T-helper 2 cell treated with Interferon-gamma antibody and Interleukin-4, amounts not matched to agents 100 ng/mL and 5 ng/mL, for 36 hours (primary cell): ENCODE results near the gene WDR64. TPM values are rescaled to one million over a fixed set of nuclear protein-coding genes. Genes with fewer than 3 reads are reported as not detected.

Source experiments
- intact Hi-C: fragments of 100-400 bp; cut with micrococcal nuclease; formaldehyde crosslinking; loops from one replicate; pipeline ENCODE4 v1.15.1; 2023
- total RNA-seq: library from RNA; stranded (reverse); gene quantifications from 2 replicates; pipeline ENCODE4 v1.2.3, GENCODE V29; 2022

WDR64 gene
- not detected in 2 replicates for total RNA-seq

DNA sequence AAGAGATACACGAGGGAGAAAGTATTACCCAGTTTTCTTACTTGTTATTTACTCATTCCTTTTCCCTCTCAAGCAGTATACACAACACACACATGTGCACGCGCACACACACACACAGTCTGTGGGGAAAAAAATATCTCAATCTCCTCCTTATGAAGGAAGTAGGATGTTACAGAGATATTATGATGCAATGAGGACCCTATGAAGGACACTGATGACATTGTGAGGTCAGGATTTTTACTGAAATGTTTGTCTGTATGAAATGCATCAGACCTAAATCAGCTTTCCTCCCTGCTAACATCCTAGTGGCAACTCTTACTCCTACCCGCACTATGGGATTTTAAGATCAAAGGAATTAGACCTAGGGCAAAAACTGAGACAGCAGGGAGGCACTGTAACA lies at the start of gene WDR64:
WDR64 (plus strand) TSS at position 270 of the 400 bp plus-strand sequence. CDS start 204 bp downstream, outside the sequence.
- intact Hi-C loops: no loop called here

DNA sequence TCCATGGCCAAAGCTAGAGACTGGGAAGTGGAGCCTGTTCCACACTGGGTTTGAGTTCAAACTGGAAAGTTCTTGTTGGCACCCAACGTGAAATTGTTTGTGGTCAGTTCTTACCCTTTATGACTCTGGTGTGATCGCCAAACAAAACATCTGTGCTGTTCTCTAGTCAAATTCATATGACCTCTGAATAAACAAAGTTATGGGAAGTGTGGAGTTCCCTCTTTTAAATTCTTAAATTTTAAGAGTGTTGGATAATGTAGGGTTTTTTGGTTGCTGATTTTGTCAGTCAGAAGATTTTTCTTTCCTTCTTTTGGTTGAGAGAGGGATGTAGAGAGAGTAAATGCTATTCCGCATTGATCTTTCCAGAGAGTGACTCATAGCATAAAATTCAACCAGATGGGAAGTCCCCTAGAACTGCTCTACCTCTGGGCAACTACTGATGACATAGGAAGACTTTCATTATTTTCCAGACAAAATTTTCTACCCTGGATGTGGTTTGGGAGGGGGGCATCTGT lies 48.3 kb upstream of the WDR64 start:
- intact Hi-C loops: no loop called here

DNA sequence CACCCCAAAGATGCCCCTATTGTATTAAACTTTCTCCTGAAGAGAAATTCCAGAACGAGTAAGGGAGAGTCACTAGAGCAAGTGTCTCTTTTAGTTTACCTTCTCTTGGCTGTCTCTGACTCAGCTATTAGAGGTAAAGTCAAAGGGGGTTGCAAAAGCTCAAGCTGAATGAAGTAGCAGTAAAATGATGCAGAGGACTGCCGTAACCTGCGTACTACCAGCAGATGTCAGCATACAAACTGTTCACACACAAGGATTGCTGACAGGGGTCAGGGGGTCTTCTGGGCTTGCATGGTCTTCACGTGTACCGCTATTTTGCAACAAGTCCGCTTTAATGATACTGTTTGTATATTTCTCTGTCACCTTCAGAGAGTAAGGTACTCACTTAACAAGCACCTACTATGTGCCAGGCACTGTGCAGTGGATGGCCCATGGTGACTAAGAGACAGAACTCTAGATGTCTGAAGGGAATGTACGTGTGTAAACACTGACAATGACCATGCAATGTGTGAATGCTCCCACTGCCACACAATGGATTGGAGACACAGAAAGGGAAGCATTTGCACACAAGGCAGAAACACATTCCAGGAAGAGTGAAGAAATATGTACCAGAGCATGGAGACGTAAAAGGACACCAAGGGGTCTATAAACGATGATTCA lies 46.8 kb upstream of the WDR64 start:
- intact Hi-C loops: no loop called here

DNA sequence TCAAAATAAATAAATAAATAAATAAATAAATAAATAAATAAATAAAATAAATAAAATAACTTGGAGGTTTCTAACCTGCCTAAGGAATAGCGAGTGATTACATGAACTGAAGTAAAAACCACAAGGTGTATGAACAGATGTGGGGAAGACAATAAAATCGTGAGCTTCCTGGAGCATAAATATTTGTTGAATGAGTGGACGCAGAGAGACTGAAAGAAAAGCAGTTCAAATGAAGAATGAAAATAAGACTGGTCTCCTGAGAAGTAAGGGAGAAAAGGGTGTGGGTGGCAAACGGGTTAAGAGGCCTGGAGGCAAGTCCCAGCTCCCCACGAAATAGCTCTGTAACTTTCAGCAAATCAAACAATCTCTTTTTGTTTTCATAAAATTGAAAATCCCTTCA lies 45.5 kb upstream of the WDR64 start:
- intact Hi-C loops: no loop called here

DNA sequence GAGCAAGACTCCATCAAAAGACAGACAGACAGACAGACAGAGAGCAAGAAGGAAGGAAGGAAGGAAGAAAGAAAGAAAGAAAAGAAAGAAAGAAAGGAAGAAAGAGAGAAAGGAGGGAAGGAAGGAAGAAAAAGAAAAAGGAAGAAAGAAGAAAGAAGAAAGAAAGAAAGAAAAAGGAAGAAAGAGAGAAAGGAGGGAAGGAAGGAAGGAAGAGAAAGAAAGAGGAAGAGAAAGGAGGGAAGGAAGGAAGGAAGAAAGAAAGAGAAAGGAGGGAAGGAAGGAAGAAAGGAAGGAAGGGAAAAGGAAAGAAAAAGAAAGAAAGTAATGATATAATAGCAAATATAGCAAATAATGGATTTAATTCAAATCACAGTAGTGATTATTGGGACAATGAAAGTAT lies 44.6 kb upstream of the WDR64 start:
- intact Hi-C loops: no loop called here

DNA sequence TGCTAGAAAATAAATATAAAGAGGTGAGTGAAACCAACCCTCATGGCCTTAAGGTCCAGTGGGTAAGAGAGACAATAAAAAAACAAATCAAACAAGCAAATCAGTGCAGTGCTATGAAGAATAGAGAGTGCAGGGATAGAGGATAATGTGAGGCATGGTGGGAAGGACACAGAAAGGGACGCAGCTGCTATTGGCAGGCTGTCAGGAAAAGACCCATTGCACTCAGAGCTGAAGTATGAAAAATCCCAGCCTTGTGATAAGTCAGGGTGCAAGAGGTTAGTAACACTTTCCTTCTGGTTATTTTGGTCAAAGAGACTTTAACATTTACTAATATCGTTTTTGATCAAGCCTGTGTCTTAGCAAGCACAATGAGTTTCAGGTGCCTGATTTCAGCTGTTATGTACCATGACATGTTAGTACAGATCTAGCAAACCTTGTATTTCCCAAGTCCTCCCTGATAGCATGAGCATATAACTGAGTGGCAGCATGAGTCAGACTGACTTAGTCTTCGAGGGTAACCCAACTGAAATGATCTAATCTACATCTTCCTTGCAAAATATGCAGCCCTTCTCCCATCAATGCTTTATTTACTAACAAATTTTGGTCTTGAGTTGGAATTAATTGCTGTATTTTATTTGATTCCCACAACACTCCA lies 43.6 kb upstream of the WDR64 start:
- intact Hi-C loops: no loop called here

DNA sequence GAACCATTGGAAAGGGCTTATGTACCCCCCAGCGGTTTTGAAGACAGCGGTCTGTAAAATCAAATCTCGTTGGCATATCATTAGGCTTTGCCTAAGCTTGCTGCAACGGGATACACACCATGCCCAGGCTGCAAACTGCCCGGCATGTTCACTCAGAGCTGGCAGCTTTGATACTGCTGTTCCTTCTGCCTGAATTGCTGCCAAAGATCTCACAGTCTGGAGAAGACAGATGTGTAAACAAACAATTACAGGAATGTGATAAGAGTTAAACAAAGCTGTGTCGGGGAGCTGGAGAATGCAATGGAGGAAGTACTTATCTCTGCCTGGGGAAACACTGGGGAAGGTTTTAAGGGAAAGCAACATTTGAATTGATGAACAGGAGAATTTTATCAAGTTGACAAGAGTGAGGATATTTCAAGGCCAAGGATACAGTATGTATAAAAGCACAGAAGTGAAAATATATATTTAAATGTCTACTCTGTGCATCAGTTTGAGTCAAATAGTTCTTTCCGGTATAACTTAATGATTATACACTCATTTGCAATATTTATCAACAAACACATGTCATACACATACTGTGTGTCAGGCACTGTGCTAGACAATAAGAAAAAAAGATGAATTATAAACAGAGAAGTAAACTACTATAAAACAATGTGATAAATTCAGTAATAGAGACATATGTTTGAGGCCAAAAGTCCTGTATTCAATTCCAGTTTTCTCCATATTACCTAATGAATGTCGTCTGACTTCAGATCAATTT lies 41.8 kb upstream of the WDR64 start:
- intact Hi-C loops: no loop called here

DNA sequence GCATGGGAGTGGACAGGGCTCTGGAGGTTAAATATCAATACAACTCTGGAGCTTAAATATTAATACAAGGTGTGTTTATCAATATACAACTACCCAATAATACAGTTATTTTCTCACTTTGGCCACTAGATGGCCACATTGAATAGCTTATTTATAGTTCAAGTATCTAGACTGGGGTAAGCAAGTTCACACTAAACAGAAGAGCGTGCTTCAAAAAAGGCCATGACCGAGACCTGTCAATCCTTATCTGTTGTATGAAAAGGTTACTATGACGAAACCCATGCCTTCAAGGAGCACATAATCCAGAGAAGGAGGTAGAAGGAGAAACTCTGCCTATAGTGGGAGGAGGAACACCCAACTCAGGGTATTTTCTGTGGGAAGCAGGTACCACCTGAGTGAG lies 41.0 kb upstream of the WDR64 start:
- intact Hi-C loops: loop anchor here (1.0 kb wide), 6 partner anchors 16 to 406 kb away; no protein-coding TSS in a partner anchor

DNA sequence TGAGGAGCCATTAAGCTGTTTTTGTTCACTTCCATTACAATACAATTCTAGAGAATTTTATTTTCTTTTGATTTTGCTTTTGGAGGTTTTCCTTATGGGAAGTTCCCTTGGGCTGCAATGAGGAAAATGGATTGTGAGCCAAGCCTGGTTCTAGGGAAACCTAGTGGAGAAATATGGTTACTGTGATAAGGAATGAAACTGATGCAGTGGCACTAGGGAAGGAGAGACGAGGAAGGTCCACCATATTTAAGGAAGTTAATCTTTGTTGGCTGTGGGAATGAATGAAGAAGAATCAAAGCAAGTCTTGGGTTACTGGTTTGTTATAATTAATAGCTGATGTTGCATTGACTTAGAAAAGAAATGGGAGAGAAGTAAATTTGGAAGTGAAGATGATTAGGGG lies 40.3 kb upstream of the WDR64 start:
- intact Hi-C loops: loop anchor here (1.0 kb wide), 6 partner anchors 16 to 406 kb away; no protein-coding TSS in a partner anchor

DNA sequence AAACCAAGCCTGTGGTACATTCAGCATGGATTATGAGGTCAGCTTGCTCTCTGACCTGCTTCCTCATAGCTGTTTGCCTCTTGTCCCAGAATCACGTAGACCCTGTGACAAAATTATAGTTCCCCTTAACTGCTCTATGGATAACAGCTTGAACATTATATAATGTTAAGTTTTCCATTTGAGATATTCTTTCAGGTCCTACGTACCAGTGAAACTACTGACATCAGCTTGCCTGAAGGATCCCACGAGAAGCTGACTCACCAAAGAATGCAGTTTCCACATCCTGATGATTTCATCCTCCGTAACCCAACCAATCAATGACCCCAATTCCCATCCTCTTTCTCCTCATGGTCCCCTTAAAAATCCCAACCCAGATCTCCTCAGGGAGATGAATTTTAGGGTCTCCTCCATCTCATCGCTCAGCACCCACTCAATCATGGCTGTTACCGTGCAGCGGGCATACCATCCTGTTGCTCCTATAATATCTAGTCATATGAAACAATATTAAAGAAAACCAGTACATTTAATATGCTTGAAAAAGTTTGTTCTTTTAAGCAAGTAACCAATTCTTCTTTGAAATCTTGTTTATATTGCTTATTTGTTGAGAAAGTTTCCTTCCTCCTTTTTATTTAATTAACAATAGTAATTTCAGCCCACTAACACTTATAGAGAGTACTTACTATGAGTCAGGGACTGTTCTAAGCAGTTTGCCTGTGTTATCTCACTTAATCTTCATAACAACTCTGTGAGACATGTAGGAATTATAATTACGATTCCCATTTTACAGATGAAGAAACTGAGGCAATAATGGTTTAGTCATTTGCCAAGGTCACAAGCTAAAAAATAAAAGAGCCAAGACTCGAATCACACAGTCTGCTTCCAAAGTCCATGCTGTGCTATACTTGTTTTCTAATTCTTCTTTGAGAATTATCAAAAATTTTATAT lies 39.3 kb upstream of the WDR64 start:
- intact Hi-C loops: no loop called here

DNA sequence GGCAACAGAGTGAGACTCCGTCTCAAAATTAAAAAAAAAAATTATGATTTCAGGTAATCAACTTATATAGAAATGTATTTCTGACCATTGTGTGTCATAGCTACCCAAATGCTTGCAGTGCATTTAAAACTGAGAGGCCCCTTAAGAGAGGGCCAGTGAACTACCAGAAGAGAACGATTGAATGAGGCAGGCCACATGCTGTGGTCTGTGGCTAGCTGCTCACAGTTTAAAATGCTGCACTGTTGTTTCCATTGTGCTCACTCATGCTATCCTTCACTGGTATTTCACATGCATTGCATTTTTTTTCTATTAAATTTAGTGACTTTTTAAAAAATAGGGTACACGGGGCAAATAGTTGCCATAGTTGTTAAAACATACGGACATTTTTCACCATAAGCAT lies 37.9 kb upstream of the WDR64 start:
- intact Hi-C loops: no loop called here

DNA sequence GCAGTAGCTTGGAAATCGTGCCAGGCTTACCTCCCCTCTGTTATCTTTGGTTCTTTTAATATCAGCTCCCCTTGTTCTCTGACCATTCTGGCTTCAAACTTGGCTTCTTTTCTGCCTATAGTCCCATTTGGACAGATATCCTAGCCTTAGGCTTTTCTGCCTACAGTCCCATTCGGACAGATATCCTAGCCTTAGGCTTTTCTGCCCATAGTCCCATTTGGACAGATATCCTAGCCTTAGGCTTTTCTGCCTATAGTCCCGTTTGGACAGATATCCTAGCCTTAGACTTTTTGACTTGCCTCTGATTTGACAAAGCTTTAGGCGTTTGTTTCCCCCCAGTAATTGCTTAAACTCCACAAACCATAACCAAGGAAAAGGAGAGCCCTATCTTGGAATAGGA lies 37.5 kb upstream of the WDR64 start:
- intact Hi-C loops: no loop called here

DNA sequence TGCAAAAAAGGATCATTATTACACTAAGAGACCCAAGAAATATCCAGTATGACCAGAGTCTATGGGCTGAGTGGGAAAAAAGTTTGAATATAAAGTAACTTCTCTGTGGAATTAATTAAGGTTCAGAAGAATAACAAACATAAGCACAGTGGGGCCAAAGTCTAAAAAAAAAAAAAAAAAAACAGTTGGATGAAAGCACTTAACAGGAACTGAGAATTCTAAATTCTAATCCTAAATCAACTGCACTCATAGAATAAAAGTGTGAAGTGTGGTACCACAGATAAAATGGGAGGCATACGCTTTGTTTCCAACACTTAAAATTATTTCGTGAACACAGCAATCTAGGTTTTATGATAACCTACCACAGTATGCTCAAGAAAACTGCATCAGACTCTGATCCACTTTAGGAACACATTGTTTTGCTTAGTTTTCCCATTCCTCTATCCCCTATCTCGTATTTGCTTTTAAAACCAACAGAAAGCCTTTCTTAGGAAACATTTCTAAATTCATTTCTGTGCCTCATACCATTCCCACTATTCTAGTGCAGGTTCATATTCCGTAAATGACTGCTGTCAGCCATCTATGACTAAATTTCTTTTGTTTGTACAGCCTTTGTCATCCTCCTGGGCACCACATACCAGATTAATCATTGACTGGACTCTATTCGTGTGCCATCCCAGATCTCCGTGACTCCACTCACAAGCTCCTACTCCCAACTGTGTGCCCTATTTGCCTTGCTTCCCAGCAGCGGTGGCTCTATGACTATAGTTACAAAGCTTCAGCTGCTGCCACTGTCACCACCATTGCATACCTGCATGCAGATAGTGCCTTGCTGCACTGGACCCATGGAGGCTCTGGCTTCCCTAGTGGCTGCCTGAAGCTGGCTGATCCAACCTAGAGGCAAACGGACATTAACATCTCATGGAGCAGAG lies 36.8 kb upstream of the WDR64 start:
- intact Hi-C loops: no loop called here

DNA sequence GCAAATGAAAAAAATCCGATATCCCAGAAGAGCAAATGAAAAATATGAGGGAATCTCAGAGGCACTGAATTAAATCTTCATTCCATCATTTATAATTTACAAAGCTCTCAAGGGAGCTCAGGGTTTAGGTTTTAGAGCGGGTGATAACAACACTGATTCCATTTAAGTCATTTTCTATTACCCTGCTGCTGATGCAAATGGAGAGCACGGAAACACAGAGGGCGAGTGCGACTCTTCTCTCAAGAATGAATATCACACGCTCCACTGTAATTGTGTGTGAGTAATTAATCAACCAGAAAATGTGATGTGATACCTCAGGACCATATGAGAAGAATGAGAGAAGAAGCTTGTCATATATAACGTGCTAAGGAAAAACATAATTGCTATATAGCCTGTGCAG lies 34.7 kb upstream of the WDR64 start:
- intact Hi-C loops: no loop called here

DNA sequence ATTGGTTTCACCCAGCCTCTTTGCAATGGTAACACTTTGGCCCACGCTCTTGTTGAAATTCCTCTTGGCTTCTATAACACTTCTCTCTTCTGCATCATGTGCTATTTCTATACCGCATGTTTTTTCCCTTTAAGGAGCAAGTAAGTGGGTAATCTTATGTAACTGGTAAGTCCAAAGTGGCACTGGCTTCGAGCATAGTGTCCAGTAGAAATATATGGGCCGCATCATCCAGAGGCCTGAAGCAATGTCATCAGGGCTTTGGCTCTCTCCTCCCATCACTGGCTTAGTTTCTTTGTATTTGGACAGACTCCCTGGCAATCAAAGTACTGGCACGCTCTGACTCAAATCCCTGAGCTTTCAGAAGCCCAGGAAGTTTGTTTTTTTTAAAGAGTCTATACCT lies 29.4 kb upstream of the WDR64 start:
- intact Hi-C loops: no loop called here

DNA sequence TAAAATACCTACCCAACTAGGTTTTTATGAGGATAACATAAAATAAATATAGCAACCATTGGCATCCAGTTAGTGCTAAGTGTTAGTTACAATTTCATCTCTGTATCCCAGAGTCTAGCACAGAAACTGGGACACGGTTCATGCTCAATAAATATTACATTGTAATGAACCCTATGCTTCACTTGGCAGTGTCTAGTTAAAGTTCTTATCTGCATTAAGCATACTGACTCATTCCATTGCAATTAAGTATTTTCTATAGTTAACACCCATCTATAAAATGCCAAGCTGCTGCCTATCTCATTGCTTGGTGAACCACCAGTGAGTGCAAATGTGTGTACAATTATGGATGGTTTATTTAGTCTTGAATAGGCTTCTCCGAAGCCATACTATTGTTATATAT lies 27.1 kb upstream of the WDR64 start:
- intact Hi-C loops: no loop called here

DNA sequence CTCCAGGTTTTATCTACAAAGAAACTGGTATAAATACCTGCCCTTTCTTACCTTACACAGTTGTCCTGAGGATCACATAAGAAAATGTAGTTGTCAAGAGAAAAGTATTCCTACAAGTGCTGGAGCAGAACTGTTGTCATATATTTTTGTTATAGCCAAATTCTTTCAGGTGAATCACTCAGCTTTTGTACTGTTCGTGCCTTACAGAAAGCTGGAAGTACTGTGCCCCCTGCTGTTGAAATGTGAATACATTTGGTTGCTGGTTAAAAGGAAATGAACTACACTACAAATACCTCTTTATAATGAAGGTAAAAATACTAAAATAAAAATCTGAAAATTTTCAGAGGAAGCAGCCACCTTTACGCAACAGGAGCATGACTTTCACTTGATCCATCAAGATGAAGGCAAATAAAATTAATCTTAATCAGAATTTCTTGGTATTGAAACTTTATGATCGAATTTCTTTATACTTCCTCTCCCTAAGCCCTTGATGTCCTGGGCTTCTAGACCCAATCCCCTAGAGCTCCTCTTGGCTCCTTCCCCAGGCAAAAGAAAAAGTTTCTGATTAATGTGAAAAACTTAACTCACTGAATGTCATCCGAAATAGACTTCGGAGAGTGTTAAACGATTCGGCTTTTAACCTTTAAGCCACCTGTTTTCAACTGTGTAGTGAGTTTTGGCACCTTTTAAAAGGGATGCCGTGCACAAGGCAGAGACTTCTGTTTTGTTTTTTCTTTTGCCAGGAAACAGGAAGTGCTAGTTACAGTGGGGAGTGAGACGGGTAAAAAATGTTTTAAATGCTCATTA lies 24.4 kb upstream of the WDR64 start:
- intact Hi-C loops: loop anchor here (1.0 kb wide), 3 partner anchors 13 to 96 kb away; partner anchors contain the start of genes CHML and OPN3

DNA sequence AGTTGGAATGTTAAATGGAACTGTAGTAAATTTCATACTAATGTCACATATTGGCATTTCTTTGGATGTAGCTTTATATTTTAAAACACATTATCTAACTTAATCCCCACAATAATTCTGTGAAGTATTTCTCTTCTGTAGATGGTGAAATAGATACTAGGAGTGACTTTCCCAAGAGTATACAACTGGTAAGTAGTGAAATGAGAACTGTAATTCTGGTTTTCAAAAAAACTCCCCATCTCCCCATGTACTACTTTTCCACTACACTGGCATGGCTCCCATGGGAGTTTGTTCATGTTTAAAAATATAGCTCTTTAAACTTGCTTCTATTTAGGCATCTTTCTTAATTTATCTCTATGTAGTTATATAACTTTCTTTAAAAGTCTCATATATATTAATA lies 22.1 kb upstream of the WDR64 start:
- intact Hi-C loops: no loop called here

DNA sequence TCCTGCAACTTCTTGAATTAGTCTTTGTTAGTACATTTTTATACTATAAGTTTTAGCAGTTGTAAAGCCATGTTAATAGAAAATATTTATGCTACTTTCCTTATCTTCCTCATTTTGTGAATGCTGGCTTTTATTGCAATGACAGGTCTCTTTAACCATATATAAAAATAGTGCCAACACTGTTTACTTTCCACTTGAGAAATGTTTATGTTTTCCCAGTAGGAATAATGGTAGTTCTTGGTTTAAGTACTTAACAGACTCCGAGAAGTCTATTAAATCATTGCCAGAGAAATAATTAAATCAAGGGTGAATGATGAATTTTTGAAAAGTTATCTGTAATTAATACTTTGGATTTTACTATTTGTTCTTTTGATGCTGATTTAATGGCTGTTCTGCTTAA lies 21.6 kb upstream of the WDR64 start:
- intact Hi-C loops: no loop called here
